Fibroblast of skin of left biceps (primary cell): Measurements from ENCODE around the gene LRRC63.
"Not testable (repeated sequence)": the region's sequence is repeated elsewhere in the genome, so short reads cannot be mapped to it uniquely, and the experiment has no call there.

ENCODE experiments used
- DNase-seq, 2 experiments: peaks; one replicate each; pipeline ENCODE4 v3.0.0-alpha.2; 2013; ENCODE audit warnings: low read depth in 2 of 2

The LRRC63 gene

DNA sequence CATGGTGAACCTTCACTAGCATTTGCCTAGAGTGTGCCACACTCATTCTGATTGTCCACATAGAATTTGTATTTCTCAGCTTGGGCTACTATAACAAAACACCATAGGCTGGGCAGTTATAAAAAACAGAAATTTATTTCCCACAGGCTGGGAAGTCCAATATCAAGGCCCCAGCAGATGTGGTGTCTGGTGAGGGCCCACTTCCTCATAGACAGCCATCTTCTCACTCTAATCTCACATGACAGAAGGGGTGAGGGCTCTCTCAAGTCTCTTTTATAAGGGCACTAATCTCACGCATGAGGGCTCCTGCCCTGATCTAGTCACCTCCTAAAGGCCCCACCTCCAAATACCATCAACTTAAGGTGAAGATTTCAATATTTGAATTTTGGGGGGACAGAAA, 53.6 kb downstream of the LRRC63 start:
- DNase-seq, result no peak

DNA sequence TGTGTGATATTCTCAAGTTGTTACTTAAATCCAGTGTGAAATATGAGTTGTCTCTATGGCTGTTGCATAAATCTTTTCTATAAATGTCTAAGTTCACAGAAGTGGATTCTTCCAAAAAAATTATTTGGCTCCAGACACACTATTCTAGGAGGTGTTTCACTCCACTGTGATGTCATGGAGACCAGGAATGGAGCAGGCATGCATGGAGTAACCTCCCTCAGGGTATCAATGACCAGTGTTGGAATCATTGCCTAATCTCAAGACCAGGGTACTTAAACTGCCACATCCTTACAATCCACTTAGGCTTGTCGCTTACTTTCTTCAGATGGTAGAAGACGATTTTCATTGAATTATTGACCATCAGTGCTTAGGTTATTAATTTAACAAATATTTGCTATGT, 55.4 kb downstream of the LRRC63 start:
- no peak for DNase-seq

DNA sequence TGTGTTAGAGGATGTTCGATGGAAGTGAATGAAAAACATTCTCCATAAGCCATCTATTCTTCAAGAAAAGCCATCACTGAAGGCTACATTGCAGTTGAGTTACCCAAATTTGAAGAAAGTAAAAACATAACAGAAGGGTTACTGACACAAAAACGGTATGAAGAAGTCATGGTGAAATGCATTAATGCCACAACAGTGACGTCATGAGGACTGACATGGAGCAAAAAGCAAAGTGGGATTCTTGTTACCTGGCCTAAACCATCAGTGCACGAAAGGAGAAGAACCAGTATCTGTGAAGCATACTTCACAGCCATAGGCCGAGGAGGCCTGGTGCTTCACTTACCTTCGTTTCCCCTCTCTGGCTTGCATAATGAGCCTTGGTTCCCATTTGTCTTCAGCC, 58.7 kb downstream of the LRRC63 start:
- DNase-seq, result no peak

DNA sequence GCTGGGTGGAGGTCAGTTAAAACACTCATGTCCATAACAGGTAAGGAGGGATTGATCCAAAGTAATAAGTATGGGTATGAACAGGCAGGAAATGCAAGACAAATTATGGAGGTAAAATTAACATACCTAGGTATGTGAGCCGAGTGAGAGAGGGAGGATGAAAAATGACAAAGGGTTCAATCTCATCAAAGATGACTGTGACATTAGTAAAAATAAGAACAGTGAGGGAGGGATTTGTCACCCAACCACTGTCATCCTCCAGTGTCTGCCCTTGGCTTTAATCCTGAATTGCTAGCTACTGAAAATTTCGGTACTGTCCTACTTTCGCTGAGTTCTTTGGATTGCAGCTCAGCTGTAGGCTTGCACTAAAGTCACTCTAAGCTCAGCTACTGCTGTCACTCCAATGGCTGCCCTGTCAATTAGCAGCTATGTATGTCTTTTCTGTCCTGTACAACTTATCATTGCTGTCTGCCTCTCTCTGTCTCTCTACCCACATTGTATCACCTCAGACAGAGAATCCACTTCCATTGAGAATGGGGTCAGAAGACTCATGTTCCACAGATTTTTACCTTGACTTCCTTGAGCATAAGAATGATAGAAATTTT, 62.5 kb downstream of the LRRC63 start:
- no peak for DNase-seq

DNA sequence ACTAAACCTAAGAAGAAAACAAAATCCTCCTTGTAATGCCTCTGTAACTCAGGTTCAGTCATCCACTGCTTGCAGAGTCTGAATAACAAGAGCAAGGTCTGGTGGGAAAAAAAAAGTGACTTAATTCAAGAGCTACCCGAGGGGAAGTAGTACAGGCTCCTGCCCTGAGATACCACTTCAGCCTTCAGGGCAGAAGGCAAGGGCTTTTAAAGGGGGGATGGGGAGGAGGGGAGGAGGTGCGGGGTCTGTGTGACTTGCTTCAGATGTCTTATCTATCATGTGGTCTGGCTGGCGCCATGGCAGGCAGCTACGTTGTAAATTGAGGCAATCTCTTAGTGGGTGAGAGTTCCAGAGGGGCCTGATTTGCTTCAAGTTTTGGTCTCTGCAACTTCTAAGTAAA, 66.7 kb downstream of the LRRC63 start:
- no peak for DNase-seq

DNA sequence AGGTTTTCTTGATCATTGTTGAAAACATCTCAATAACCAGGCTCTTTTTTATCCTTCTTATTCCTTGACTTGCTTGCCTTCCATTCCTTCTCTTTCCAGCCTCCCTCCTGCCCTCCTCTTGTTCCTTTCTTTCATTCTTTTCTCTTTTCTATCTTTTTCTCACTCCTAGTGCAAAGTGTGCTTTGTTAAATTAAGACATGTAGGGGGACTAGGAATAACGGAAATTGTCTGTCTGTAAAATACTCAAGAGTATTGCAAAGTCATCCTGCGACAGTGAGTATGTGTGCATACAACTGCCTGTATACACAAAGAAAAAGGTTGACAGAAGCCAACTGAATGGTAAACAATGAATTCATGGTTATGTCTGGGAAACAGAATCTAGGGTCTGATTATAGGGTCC, 70.1 kb downstream of the LRRC63 start:
- DNase-seq, result no peak

- DNase-seq, result not testable (repeated sequence)
Observed at GRCh38 chr13:46283912-46284824, 72.4 kb downstream of the LRRC63 start.

DNA sequence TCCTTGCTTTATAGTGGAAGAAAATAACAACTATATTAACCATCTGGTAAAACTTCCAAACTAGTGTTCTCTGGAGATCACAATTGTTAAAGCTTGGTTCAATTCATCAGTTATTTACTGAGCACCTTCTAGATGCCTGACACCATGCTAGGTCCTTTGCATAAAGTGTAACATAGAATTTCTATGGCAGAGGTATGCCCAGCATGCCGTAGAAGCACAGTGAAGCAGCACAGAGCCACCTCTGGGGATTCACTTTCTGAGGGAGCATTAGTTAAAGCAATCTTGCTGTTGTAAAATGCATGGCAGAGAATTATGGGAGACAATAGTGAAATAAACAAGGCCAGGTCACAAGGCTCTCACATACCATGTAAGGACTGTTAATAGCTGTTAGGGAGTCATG, 75.2 kb downstream of the LRRC63 start:
- no peak for DNase-seq

- no peak for DNase-seq
Observed at GRCh38 chr13:46288570-46289259, 77.0 kb downstream of the LRRC63 start.

DNA sequence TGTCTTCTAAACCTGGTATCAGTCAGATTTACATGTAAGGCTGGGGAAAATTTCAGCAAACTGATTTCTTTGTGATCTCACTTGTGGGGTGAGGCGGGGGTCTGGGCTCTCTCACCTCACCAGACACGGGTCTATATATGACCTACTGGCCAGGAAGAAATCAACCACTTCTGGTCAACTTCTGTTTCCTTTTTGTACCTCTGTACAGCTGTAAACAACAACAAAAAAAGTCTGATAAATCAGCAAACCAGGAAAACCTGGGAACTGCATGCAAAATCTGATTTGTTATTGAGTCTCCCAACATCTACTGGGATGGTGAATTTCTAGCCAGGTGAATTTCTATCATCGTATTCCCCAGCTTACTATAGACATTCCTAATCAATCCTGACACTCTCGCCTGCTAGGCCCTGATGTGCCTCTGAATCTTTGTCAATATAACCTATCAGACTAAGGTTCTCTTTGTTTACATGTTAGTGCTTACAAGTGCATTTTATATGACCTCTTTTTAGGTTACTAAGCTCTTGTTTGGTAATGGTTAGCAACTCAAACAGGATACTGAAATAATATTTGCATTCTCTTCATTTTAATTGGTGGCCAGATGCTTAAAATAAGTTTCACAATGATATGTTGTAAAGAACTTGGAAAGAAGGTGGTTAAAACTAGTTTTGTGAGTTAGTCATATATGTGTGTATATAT, 77.7 kb downstream of the LRRC63 start:
- no peak for DNase-seq

DNA sequence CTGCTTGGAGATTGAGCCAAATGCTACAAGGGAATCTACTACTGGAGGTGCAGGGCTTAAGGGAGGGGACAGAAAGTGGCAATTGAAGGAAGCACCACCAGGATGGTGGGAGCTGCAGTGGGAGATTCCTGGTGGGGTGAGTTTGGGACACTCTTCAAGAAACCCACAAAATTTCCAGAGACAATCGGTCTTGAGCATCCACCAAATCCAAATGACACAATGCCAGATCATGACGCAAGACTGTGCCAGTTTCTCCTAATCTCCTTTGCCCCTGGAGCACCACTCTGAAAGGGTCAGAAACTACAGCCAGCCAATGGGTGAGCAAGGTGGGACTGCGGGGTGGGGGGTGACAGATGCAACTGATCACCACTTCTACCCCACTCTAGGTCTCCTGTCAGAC, 78.7 kb downstream of the LRRC63 start:
- DNase-seq, result no peak

DNA sequence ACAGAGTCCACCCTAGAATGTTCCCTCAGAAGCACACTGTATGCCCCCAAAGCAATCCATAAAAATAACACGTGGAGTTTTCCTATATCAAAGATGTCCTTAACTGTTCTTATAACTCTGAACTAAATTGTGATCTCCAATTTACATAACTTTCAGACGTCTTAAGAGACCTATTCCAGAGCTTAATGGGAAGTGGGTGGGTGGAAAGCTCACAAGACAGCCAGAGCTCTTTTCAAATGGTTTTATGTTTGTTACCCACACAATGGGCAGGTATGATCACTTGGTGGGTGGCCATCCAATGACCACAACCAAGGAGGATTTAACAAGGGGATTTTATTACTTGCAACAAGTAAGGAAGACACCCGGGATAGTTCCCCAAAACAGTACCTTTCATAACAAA, 81.7 kb downstream of the LRRC63 start:
- DNase-seq, result no peak

GRCh38 chr13:46295491-46296114, 83.9 kb downstream of the LRRC63 start:
- DNase-seq, result peak in 1 of 2 experiments; percentile 47

GRCh38 chr13:46296115-46296822, 84.5 kb downstream of the LRRC63 start:
- DNase-seq, result peak; percentile 96 to 97

DNA sequence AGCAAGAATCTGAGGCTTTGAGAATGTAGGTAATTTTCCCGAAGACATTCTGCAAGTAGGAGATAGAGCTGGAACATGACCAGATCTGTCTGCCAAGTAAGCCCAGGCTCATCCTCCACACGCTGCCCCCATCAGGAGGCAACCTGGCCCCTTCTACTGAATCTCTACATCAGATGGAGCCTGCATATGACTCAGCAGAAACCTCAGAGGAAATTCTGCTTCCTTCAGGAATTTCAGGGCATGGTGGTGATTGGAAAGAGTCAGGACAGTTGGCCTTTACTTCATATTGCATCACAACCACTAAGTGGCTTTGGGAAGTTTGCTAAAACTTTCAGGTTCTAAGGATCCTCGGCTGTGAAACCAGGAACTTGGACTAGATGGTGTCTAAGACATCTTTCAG, 85.2 kb downstream of the LRRC63 start:
- DNase-seq, result peak; percentile 95 to 96

- peak in 1 of 2 experiments; percentile 29 for DNase-seq
Observed at GRCh38 chr13:46297361-46297811, 85.7 kb downstream of the LRRC63 start.

DNA sequence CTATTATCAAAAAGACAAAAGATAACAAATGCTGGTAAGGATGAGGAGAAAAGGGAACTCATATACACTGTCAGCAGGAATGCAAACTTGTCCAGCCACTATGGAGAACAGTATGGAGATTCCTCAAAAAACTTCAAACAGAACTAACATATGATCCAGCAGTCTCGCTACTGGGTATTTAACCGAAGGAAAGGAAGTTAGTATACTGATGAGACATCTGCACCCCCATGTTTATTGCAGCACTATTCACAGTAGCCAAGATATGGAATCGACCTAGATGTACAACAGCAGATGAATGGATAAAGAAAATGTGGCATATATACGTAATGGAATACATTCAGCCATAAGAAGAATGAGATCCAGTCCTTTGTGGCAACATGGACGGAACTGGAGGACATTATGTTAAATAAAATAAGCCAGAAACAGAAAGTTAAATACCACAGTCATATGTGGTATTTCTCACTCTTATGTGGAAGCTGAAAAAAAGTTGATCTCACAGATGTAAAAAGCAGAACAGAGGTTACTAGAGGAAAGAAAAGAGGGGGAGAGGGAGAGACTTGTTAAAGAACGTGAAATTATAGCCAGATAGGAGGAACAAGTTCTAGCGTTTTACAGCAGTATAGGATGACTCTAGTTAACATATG, 92.1 kb downstream of the LRRC63 start:
- DNase-seq, result no peak

DNA sequence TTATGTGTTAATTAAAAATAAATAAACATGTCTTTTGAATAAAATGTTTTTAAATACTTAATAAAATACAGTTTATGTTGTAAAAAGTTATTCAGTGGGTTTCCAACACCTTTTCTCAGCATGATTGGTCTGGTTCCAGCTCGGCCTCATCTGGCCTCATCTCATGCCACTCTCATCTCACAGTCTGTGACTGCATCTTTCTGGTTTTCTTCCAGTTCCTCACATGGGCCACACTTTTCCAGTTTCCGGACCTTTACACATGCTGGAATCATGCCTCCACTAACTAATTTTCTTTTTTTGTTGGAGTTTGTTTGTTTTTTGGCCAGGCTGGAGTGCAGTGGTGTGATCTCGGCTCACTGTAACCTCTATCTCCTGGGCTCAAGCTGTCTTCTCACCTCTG, 92.8 kb downstream of the LRRC63 start:
- DNase-seq, result no peak

- no peak for DNase-seq
Observed at GRCh38 chr13:46307554-46307953, 95.8 kb downstream of the LRRC63 start.

- no peak for DNase-seq
Observed at GRCh38 chr13:46310066-46310465, 98.3 kb downstream of the LRRC63 start.
